SIG-M5 treated with dmso at 0.1 percent for 504 hours (cell line): Measurements from ENCODE around the gene SEPTIN3.

Experiments used
- DNase-seq: peaks from one replicate; lab custom pipeline; 2025; ENCODE audit not compliant: unreplicated experiment; lab: John Stamatoyannopoulos, UW

SEPTIN3 gene

DNA sequence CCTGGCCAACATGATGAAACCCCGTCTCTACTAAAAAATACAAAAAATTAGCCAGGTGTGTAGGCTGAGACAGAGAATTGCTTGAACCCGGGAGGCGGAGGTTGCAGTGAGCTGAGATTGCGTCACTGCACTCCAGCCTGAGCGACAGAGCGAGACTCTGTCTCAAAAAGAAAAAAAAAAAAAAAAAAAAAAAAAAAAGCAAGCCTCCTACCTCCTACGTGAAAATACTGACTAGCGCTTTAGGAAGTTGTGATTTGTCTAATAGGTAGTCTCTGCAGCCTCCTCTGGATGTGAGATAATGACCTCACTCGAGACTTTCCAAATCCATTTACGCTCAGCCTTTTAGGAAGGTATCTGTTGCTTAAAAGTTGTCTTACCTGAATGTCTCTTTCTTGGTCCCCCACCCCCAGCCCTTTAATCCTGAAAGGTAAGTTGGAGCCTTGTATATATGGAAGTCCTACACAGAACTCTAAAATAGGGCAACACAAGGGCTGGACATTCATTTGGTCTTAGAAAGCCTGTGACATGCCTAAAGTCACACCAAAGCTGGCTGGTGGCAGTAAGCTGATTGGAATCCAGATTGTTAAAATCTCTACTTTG is 5.5 kb downstream of the SEPTIN3 start:
- no peak for DNase-seq

DNA sequence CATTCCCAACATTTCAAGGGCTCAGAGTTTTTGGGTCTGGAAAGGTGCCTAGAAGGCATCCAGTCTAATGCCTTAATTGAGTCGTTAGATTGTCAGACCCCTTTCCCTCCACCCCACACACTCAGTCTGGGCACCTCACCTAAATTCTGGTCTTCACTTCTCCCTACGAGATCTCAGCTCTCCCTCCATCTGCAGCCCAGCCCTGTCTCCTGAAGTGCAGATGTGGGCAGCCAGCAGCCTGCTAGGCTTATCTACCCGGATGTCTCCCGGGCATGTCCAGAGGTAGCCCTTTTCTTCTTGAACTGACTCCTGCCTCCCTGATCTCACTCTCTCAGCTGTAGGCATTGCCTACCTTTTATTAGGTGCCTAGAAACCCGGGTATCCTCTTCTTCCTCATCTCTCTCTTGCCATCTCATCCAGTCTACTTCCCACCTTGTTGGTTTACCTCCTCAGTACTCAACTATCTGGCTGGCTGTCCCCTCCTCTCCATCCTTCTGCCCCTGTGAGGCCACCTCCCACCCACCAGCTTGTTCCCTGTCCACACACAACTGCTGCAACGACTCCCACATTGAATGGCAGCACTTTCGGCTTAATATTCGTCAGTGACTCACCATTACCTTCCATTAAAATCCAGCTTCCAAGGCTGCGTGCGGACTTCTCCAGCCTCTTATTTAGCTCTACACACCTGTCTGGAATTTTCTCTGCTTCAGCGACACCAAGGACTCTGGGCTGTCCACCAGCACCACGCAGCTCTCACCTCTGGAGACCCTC is 6.2 kb downstream of the SEPTIN3 start:
- no peak for DNase-seq

- no peak for DNase-seq
Measured at GRCh38 chr22:41976070-41976901, 7.0 kb downstream of the SEPTIN3 start.

GRCh38 chr22:41976961-41977566 is 7.8 kb downstream of the SEPTIN3 start:
- no peak for DNase-seq

GRCh38 chr22:41978732-41979131 is 9.5 kb downstream of the SEPTIN3 start:
- no peak for DNase-seq

DNA sequence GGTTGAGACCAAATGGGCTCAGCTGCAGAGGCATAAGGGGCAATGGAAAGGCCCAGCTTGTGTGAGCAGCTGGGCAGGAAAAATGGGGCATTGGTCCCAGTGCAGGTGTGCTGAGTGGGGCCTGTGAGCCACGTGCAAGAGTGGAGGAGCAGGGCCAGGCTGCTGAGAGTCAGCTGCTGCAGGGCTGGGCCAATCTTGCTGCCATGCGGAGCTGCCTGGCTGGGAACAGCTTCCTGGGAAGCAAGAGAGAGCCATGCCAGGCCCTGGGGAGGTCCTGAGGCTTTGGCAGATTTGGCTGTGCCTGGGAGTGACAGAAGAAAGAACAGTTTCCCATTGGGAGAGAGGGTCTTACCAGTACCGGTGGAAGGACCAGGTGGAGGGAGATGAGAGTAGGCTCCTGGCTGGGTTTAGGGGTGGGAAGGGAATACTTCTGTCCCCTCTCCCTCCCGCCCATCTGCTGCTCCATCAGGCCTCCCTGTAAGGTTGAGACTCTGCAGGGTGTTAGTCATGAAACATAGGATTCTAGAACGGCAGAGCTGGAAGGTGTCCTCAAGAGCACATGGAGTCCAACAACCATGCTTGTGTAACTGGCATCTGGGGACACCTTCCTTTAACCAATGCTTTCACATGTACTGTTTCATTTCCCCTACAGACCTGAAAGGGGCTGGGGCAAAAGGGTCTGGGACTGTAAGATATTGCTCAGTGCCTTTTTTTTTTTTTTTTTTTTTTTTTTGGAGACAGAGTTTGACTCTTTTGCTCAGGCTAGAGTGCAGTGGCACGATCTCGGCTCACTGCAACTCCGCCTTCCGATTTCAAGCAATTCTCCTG is 10.4 kb downstream of the SEPTIN3 start:
- no peak for DNase-seq

GRCh38 chr22:41982865-41983264 is 13.6 kb downstream of the SEPTIN3 start:
- DNase-seq: no peak

- peak; percentile 34 for DNase-seq
Measured at GRCh38 chr22:41983513-41984405, 14.5 kb downstream of the SEPTIN3 start.

- DNase-seq: no peak
Measured at GRCh38 chr22:41987276-41987675, 18.0 kb downstream of the SEPTIN3 start.

DNA sequence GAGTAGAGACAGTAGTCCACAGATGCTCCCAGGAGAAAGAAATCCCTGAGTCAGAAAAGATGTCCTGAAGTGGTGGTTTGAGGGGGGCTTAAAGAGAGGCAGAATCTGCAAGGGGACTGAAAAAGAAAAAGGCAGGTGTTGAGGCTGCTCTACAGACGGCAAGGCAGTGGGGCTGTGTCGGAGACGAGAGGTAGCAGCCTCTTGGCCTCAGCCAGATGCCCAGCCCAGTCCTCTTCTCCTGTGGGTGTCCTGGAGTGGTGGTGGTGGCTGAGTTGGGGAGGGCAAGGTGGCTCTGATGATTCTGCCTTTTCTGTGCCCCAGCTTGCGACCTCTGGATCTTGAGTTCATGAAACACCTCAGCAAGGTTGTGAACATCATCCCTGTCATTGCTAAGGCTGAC is 20.0 kb downstream of the SEPTIN3 start:
- DNase-seq: no peak

- DNase-seq: no peak
Measured at GRCh38 chr22:41991111-41991510, 21.9 kb downstream of the SEPTIN3 start.

DNA sequence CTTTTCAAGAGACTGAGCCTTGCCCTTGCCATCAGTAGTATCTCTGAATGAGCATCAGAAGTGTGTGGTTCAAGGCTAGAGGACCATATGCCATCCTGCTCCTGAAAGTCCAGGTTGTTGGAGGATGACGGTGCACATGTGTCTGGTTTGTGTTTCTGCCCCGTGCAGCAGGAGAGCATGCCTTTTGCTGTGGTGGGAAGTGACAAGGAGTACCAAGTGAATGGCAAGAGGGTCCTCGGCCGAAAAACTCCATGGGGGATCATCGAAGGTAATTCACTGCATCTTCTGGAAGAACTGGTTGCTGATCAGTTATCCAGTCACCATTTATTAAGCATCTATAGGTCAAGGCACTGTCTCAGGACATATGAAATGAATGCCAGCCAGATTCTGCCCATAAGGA is 23.3 kb downstream of the SEPTIN3 start:
- DNase-seq: no peak

GRCh38 chr22:41995211-41995610 is 26.0 kb downstream of the SEPTIN3 start:
- no peak for DNase-seq

DNA sequence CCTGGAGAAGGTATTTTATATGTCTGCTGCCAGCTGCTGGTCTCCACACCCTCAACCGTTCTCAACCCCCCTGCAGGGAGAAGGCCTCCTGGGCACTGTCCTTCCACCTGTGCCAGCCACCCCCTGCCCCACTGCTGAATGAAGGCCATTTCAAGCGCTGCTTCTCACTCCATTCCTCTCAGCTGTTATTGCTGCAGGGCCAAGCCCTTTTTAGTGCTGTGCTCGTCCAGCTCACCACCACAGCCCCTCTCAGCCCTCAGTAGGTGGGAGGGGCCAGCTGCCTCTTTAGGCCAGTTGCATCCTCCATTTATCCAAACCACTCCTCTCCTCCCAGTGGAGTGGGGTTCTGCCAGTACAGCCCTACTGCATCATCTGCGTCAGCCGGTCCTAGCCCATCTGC is 27.6 kb downstream of the SEPTIN3 start:
- DNase-seq: no peak

GRCh38 chr22:41998361-41999261 is 29.4 kb downstream of the SEPTIN3 start, which contains the start of gene WBP2NL:
Gene WBP2NL (plus strand): TSS chr22:41998788. CDS start chr22:41998819, 31 bp downstream.
- DNase-seq: no peak

DNA sequence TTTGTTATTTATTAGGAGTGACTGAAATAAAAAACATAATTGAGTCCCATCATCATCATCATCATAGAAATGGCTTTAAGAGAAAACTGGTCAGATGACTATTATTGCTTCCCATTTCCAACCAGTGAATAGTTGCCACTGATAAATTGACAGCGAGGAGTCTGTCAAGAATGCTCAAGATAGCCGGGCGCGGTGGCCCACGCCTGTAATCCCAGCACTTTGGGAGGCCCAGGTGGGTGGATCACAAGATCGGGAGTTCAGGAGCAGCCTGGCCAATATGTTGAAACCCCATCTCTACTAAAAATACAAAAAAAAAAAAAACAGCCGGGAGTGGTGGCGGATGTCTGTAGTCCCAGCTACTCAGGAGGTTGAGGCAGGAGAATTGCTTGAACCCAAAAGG is 31.2 kb downstream of the SEPTIN3 start:
- DNase-seq: no peak

DNA sequence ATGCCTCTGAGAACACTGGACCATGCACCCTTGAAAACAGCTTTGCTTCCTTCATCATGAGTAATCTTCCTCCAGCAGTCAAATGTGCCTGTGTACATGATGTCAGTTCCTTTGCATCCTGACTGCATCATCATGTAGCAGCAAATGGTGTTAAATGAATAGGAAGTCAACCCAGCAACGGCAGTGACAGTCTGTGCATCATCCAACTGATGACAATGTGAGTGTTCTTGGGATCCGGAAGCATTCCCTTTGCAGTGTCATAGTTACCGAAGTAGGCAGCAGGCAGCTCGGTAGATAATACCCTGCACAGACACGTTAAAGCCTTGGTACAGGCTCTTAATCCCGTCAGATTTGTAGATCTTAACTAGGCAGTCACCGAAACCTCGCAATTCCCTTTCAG is 31.9 kb downstream of the SEPTIN3 start:
- no peak for DNase-seq

GRCh38 chr22:42001706-42002105 is 32.5 kb downstream of the SEPTIN3 start:
- DNase-seq: no peak

DNA sequence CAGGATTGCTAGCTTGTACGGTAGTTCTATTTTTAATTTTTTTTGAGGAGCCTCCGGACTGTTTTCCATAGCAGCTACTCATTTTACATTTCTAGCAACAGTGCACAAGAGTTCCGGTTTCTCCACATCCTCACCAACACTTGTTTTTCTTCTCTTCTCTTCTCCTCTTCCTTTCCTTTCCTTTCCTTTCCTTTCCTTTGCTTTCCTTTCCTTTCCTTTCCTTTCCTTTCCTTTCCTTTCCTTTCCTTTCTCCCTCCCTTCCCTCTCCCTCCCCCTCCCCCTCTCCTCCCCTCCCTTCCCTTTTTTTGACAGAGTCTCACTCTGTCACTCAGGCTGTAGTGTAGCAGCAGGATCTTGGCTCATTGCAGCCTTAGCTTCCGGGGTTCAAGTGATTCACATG is 38.7 kb downstream of the SEPTIN3 start:
- DNase-seq: no peak
